Stimulated activated CD4-positive, alpha-beta T cell treated with anti-CD3 and anti-CD28 coated beads, Interleukin-1b, Interleukin-23, amount 100 ng/mL, for 48 hours (primary cell): ENCODE results near the gene PTPRD.

ENCODE experiments used
- DNase-seq: peaks from one replicate; pipeline ENCODE4 v3.0.0-alpha.2; 2020

The PTPRD gene

DNA sequence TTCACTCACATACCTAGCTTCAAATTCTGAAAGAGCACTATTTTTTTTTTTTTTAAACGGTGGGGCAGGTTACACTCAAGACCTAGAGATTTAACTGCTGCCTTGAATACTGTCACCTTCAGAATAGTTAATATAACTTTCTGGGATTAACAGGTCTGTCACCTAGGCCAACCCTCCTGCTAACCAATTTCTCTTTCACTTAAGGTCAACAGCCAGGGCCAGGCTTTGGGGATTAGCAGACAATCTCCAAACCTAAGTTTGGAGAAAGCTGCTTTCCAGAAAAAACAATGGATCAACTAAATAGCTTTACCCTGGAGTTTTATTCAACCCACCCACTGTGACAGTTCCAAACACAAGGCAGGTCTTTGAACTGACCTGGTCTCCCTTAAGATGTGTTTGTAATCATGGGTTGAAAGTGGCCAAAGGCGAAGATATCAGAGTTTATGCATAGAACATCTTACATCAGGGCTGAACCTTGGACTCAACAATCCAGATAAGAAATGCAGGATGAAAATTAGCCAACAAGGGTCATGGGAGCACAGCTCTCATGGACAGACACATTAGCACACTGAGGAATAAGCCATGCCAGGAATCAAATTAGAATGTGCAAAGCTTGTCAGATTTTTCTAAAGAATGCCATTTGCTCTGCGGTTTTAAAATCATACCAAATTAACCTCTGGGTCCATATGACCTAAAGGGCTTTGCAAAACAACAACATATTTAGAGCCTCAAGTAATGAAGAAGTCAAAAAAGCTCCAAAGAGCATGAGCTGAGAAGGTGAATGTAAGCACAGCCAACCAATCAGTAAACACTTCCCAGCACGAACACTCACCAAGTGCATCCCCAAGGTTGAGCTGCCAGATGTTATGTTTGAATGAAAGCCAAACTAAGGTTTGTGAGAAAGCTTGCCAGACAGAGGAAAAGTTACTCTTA lies 2274.7 kb downstream of the PTPRD start:
- no peak for DNase-seq

DNA sequence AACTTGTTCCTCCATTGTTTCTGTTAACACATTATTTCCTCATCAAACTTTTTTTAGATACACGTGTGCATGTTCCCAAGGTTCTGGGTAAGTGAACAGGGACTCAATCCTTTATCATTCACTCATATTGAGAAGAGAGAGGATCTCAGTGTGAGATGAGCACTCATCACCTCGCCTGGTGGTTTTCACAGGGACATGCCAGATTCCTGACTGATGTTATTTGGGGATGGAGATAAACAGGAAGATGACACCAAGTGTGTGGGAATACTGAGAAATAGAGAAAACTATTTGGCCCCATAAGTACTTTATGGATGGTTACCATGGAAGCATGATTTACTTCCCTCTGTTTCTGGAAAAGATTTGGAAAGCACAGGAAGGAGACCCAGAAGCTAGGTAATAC lies 2279.9 kb downstream of the PTPRD start:
- DNase-seq, result no peak

DNA sequence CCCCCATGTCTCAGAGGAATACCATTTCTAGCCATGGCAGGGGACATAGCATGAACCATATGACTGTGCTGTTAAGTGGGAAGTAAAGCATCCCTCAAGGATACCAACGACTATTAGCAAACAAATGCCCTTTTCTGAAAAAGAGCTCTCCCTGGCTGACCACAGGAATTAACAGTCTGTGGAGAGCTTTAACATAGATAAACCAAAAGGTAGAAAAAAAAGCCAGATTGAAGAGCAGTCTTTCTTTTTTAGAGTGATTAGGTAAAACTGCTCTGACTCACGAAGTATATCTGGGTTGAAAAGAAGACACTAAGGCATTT lies 2280.5 kb downstream of the PTPRD start:
- no peak for DNase-seq

DNA sequence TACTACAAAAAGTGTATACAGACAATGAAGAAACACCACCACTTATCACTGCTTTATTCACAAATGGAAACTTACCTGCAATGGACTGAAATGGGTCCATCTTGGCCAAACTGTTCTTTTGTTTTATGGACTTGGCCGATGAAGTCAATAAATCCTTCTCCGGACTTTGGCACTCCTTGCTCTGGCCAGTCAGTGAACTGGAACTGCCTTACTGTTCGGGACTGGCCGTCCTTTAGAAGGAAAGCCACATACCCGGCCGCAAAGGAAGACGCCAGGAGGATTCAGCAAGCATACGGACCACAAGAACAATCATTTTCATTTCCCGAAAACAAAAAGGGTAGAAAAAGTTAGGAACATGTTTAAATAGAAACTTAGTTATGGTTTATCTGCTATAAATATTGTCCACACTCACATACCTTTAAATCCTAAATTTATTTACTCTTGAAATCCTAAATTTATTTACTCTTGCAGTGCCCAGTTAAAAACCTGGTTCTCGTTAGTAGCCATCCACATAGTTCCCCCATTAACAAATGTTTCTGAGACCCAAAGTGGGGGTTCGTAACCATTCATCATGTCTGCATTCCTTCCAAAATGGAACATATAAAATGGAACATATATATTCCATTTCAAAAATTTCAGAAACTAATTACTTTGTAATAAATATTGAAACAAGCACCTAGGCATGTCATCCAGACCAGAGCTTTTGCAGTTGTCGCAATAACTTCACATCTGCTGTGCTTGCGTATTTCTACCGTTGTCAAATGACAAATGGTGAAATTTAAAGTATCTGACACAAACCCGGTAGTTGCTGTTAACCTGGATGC lies 2281.1 kb downstream of the PTPRD start:
- no peak for DNase-seq

DNA sequence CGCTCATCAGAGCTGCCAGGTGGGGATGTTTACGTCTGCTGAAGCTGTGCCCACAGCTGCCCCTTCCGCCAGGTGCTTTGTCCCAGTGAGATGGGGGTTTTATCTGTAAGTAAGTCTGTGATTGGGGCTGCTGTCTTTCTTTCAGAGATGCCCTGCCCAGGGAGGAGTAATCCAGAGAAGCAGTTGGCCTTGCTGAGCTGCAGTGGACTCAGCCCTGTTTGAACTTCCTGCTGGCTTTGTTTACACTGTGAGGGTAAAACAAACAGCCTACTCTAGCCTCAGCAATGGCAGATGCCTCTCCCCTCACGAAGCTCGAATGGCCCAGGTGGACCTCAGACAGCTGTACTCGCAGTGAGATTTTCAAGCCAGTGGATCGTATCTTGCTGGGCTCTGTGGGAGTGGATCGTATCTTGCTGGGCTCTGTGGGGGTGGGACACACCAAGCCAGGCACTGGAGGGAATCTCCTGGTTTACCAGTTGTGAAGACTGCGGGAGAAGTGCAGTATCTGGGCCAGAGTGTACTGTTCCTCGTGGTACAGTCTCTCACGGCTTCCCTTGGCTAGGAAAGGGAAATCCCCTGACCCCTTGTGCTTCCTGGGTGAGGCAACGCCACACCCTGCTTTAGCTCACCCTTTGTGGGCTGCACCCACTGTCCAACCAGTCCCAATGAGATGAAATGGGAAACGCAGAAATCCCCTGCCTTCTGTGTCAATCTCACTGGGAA lies 2283.1 kb downstream of the PTPRD start:
- no peak for DNase-seq

DNA sequence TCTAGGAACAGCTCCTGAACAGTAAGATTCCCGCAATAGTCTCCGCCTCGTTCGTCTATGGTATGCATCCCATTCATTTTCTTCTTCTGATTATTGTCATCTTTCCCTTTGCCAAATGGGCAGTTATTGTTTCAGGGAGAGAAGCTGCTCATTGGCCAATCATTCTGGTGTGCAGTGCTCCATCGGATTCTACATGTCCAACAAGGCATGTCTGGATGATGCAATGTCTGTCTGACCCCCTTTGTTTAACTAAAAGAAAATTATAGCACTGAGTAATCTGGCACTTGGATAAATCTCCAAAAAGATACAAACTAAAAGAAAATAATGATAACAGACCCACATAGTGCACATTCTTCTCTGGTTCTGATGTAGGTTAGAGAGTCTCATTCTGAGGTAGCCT lies 2297.6 kb downstream of the PTPRD start:
- no peak for DNase-seq

DNA sequence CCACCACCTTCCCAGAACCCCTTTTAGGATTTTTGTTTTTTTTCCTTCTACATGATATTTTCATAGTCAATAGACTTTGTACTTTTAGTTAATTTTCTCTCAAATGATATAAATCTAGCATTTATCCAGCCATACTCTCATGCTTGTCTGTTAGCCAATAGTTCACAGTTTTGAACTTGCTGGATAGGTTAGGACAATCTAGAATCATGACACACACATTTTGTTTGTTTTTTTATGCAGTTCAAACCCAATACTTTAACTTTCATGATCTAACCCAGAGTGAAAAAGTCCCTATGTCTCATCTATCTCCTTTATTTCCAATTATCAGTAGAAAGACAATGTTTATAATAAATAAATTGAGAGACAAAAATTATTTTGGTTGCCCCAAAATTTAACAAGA lies 2303.5 kb downstream of the PTPRD start:
- DNase-seq, result no peak

DNA sequence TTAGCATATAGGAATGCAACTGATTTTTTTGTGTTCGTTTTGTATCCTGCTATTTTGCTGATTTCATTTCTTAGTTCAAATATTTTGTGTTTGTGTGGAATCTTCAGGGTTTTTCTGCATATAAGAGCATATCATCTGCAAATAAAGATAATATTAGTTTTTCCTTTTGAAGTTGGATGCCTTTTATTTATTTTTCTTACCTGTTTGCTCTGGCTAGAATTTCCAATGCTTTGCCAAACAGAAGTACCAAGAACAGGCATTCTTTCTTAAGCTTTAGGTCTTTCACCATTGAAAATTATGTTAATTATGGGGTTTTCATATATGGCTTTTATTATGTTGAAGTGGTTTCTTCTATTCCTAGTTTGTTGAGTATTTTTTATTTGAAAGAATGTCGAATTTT lies 2308.1 kb downstream of the PTPRD start:
- DNase-seq, result no peak

DNA sequence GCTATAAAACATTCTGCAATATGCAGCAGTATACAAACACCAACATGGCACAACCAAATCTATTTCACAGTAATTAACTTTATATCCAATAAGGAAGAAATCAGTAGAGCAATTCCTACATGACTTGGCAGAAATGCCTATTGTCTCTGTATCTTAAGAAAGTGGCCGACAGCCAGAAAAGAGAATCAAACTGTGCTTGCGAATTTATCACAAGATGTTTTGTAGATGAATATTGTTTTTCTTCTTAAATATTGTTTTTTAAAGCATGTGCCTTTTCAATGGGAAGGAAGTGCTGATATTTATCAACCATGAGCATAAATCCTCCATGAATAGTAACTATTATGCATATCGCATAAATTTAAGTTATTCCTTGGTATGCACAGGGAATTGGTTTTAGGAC lies 2311.5 kb downstream of the PTPRD start:
- no peak for DNase-seq

DNA sequence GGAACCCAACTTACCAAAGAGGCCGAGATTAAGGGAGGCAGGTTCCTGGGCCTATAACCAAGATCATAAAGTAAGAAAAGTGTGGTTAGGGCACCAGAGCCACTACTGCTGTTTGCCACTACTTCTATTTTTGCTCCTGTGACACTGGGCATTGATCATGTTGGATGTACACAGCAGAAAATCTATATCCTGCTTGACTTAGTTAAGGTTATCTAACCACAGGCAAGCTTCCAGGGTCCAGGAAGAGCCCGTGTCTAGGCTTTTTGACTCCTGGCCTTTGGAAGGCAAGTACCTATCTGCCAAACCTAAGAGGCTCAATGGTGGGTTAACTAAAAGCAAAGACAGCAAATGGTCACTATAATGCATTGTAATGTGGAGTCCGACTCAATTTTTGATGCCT lies 2315.8 kb downstream of the PTPRD start:
- DNase-seq, result no peak

DNA sequence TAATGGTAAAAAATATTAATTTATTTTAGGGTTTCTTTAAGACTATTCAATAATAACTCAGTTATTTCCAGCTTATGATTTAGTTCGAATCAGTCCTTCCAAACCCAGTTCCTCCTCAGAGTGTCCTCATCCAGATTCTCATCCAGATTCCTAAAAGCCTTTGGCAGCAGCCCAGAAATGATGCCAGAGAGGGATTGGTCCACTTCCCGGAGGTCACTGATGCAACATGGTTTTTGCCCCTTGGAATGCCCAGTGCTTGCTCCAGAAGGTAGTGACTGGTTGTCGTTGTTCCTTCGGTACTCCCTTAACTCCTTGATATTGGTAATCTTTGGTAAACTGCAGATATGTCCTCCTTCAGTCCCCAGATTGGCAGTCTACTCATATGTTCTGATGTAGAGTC lies 2320.1 kb downstream of the PTPRD start:
- DNase-seq, result no peak

DNA sequence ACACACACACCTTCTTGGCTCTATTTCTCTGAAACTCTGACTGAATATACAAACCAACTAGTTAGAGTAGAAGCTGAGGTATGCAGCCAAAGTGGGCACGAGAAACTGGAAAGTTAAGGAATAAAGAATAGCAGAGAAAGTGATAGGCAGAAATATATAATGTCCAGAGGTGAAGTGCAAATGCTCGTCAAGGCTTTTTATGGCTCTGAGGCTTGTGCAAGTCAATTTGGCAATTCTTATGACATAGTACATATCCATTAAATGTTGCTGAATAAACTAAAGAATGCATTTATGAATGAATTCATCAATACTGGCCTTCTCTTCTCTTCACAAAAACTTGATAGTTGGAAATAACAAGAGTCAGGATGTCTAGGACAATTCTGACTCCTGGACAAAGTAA lies 2323.1 kb downstream of the PTPRD start:
- DNase-seq, result no peak

DNA sequence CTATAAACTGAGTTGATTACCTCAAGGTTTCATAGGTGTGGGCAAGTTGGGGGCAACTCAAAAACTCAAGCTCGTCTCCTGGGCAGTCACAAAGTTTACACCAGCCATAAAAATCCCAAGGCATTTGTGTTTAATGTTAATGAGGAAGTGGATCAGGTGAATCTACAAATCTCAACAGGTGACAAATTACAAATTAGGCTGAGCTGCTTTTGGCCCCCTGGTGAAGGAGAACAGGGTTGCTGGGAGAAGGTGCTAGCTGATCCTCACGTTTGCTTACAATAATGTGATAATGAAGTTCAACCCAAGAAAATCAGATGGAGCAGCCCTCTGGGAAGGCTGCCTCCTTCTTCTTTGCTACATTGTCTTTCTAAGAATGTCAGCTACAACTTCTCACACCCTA lies 2324.8 kb downstream of the PTPRD start:
- no peak for DNase-seq

DNA sequence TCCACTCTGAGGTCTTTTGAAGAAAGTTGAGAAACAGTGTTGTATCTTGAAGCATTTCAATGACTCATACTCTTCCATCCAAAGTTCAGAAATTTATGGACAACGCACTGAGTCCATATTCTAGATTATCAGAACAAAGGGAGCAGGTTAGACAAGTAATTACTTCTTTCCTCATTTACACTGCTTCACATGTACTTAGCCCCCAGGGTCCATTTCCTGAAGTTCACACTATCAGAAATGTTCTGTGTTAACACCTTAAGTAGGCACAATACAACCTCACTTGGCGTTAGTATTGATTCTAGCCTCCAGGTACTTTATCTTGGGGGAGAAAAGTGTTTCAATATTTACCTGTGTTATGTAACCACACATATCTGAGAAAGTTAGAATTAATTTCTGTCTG lies 2325.3 kb downstream of the PTPRD start:
- DNase-seq, result no peak

DNA sequence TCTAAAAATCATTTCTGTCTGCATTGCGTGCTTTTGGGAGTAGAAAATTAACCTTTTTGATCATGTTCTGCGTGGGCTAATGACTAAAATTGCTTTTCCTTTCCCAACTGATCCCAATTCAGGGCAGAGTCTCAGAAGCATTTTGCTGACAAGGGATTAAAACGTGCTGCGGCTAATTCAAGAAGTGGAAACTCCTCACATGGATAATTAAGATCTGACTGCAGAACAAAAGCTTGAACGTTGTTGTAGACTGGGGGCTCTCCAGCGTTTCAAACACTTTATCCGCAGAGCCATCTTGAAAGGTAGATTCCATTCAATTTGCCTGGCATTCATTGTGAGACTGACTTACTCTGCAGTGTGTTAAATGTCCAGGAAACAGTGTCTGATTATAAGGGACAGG lies 2327.9 kb downstream of the PTPRD start:
- DNase-seq, result no peak

DNA sequence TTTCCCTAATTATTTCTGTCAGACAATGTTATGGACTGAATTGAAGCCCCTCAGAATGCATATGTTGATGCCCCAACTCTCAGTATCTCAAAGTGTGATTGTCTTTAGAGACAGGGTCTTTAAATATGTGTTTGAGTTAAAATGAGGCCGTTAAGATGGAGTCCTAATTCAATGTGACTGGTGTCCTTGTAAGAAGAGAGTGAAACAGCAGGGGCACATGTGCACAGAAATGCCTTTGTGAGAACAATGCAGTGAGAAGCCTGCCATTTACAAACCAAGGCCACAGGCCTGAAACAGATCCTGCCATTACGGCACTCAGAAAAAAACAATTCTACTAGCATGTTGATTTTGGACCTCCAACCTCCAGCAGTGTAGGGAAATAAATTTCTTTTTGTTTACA lies 2330.3 kb downstream of the PTPRD start:
- no peak for DNase-seq

DNA sequence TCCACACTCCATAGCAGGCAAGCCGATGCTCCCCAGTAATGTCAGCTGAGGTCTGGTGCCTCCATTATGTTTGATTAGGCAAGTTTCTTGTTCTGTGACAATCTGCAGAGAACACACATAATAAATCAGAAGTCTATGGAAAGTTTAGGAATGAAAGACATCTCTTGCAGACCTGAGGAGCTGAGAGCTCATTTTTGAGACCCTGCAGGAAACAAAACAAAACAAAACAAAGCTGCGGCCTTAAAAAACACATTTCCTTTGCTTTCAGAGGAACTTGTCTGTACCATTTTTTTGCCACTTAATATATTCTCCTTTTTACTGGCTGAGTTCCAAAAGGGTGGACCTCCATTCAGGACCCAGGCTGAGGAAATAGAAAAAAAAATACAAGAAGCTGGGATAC lies 2332.0 kb downstream of the PTPRD start:
- no peak for DNase-seq

DNA sequence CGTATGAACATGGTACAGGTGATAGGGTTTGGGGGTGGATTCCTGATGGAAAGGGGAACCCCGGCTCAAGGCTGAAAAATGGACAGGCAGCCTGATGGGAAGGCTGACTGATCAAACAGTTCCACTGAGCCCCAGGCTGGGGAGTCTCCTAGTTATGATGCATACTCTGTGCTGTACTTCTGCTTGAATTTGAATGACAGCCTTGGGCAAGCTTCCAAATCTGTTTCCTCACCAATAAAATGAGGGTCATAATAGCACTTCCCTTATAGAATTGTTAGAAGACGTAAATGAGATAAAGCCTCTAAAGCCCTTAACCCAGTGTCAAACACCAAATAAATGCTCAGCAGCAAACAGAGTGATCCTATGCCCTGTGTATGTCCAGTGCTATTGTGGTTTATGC lies 2334.8 kb downstream of the PTPRD start:
- DNase-seq, result no peak

DNA sequence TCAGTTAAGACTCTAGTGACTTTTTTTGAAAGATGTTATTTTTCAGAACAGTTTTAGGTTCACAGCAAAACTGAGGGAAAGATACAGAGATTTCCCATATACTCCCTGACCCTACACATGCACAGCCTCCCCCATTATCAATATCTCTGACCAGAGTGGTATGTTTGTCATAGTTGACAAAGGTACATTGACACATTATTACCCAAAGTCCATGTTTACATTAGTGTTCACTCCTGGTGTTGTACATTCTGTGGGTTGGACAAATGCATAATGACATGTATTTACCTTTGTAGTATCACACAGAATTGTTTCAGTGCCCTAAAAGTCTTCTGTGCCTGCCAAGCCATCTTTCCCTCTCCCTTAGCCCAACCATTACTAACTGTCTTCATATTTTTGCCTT lies 2342.6 kb downstream of the PTPRD start:
- no peak for DNase-seq

DNA sequence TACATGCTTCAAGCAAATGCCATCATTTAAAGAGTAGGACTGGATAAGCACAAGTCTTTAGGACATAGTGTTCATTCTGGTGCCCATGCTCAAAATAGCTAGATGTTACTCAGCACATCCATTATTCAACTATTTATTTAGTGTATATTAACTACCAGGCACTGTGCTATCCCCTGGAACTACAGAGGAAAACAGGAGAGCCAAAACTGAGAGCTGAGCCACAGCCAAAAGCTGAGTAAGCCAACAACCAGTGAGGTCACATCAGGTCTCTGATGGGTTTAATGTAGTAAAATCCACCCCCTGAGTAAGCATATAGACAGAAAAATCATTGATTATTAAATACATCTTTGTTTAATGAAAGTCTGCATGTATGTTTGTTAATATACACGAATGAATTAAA lies 2343.9 kb downstream of the PTPRD start:
- no peak for DNase-seq

DNA sequence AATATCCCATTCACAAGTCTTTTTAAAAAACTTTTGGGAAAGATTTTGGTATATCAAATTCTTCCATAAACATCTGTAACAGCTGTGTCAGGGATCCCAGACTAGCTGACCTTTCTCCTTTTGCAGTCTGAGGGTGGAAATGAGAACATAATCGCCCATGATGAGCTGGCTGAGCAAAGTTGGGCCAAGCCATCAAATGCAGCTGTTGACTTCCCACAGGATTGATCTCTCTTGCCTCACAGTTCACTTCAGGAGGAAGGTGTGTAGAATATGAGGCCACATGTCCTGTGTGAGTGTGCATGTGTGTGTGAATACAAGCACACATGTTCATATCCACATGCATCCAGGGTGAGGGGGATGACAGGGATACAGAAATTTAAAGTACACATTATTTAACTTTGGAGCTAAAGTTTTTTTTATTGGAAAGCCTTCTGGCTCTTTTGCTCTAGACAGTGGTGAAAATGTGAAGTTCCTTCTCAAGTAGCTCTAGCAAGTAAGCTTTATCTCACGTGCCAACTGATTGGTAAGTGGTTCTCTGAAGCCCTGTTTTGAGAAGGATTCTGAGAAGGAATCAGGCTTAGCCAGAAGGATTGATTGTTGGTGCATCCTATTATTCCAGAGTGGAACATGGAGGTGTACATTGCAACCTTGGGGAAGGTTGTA lies 2344.5 kb downstream of the PTPRD start:
- no peak for DNase-seq

DNA sequence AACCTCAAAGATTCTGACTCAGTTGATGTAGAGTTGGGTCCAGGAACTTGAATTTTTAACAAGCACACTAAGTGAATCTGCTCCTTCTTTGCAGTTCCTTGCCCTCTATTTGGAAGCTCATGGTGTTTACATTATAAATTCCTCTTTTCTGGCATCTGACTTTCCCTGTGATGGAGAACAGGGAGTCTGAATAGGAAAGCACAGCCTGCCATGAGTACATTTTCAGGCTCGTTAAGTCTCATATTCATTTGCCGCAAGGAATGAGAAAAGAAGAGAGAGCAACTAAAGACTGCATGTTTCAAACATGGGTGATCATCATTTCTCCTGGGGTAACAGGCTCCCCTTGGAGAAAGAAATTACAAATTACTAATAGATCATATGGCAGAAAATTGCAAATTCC lies 2345.2 kb downstream of the PTPRD start:
- DNase-seq, result no peak

DNA sequence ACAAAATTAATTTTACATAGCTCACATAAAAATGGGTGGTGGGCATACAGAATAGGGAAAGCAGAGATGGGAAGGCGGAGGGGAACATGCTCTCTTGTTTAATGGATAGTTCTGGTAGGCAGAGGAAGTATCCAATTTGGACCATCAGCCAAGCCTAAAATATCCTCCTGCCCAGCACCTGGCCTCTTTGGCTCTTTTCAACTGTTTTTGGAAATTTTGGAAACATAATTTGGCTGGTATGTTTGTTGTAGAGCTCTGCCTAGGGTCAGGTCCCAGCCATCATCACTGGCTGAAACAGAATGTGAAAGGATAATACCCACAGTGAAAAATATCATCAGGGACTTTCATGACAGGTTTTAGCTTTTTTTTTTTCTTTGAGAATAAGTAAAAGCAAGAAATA lies 2345.9 kb downstream of the PTPRD start:
- no peak for DNase-seq
